DND-41 (cell line): ENCODE results near the gene CD180.

ENCODE experiments used
- EZH2 ChIP-seq: IDR thresholded peaks from 3 replicates; pipeline ENCODE4 v1.6.1; 2012; ENCODE audit warnings: borderline replicate concordance, low read depth, mild to moderate bottlenecking, moderate library complexity, low read length, inconsistent platforms; ENCODE audit not compliant: severe bottlenecking
- TF ChIP-seq, protein P1 (sequence below): IDR thresholded peaks from 2 replicates; pipeline ENCODE4 v1.5.1; 2012; ENCODE audit warnings: borderline replicate concordance, low read length, moderate library complexity, mild to moderate bottlenecking; ENCODE audit not compliant: poor library complexity, severe bottlenecking; ENCODE audit errors: extremely low read depth

- TF ChIP-seq, protein P1, sequence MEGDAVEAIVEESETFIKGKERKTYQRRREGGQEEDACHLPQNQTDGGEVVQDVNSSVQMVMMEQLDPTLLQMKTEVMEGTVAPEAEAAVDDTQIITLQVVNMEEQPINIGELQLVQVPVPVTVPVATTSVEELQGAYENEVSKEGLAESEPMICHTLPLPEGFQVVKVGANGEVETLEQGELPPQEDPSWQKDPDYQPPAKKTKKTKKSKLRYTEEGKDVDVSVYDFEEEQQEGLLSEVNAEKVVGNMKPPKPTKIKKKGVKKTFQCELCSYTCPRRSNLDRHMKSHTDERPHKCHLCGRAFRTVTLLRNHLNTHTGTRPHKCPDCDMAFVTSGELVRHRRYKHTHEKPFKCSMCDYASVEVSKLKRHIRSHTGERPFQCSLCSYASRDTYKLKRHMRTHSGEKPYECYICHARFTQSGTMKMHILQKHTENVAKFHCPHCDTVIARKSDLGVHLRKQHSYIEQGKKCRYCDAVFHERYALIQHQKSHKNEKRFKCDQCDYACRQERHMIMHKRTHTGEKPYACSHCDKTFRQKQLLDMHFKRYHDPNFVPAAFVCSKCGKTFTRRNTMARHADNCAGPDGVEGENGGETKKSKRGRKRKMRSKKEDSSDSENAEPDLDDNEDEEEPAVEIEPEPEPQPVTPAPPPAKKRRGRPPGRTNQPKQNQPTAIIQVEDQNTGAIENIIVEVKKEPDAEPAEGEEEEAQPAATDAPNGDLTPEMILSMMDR: no peak
- no peak for TF ChIP-seq EZH2
Measured at GRCh38 chr5:67139030-67139429, 57.6 kb downstream of the CD180 start.
